ENCODE measurements around the gene MLANA. TPM values are rescaled to one million over a fixed set of nuclear protein-coding genes. Genes with fewer than 3 reads are reported as not detected.

MLANA gene, protein sequence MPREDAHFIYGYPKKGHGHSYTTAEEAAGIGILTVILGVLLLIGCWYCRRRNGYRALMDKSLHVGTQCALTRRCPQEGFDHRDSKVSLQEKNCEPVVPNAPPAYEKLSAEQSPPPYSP
- total RNA-seq: 10 to 100 TPM; 20.0 to 47.4 (median 37.6) TPM

DNA sequence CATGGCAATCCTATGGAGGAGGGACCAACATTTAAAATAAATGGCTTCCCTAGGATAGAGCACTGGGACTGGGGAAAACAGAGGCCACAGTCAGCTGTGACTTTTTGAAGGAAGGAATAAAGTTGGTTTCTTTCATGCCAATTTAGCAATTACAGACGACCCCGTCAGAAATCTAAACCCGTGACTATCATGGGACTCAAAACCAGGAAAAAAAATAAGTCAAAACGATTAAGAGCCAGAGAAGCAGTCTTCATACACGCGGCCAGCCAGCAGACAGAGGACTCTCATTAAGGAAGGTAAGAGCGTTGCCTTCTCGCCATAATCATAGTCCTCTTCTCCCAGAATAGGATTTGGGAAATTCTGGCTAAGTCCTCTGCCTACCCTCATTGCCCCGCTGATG, at the start of gene MLANA:
MLANA (plus strand) TSS at position 249 of the 400 bp plus-strand sequence. CDS start 1,586 bp downstream, outside the sequence.
- no peak for TF ChIP-seq POLR2A (IDR thresholded peaks at IDR 0.05)
- TF ChIP-seq, protein P1, sequence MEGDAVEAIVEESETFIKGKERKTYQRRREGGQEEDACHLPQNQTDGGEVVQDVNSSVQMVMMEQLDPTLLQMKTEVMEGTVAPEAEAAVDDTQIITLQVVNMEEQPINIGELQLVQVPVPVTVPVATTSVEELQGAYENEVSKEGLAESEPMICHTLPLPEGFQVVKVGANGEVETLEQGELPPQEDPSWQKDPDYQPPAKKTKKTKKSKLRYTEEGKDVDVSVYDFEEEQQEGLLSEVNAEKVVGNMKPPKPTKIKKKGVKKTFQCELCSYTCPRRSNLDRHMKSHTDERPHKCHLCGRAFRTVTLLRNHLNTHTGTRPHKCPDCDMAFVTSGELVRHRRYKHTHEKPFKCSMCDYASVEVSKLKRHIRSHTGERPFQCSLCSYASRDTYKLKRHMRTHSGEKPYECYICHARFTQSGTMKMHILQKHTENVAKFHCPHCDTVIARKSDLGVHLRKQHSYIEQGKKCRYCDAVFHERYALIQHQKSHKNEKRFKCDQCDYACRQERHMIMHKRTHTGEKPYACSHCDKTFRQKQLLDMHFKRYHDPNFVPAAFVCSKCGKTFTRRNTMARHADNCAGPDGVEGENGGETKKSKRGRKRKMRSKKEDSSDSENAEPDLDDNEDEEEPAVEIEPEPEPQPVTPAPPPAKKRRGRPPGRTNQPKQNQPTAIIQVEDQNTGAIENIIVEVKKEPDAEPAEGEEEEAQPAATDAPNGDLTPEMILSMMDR (IDR thresholded peaks at IDR 0.05): no peak
- no peak for TF ChIP-seq EP300 (IDR thresholded peaks at IDR 0.05)
- no peak for TF ChIP-seq POLR2AphosphoS5 (IDR thresholded peaks at IDR 0.05)
- H3K4me1 ChIP-seq: no peaks in the 10 kb centered on the region
- DNase-seq (ENCODE audit: low spot score in 2 of 2): no peak
- no peak within 1 kb of the TSS for H3K27ac ChIP-seq
- H3K4me3 ChIP-seq: no peak within 1 kb of the TSS
- peaks cover under 1% of the 10 kb centered on the region for H3K36me3 ChIP-seq
- no peaks in the 10 kb centered on the region for H3K9me3 ChIP-seq
- WGBS: 87% methylated on average over 9 of the region's 9 CpGs
- no peaks in the 10 kb centered on the region for H3K27me3 ChIP-seq

DNA sequence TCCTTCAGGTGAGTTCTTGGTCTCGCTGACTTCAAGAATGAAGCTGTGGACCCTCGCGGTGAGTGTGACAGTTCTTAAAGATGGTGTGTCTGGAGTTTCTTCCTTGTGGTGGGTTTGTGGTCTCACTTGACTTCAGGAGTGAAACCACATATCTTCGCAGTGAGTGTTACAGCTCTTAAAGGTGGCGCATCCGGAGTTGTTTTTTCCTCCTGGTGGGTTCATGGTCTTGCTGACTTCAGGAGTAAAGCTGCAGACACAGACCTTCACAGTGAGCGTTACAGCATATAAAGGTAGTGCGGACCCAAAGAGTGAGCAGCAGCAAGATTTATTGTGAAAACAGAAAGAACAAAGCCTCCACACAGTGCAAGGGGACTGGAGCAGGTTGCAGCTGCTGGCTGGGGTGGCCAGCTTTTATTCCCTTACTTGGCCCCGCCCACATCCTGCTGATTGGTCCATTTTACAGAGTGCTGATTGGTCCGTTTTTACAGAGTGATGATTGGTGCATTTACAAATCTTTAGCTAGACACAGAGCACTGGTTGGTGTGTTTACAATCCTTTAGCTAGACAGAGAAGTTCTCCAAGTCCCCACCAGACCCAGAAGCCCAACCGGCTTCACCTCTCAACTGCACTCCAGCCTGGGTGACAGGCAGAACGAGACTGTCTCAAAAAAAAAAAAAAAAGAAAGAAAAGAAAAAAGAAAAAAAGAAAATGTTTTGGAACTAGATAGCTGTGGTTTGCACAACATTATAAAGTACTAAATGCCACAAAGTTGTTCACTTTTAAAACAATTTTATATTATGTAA, 48.7 kb upstream of the MLANA start:
- Histone ChIP-seq H3K4me1 (peaks cover 20% of the 10 kb centered on the region), H3K27me3 (no peaks in the 10 kb centered on the region), H3K4me3 (no peak overlapping the region), H3K36me3 (no peaks in the 10 kb centered on the region), H3K9me3 (no peaks in the 10 kb centered on the region), H3K27ac (no peak overlapping the region)
- DNase-seq (ENCODE audit: low spot score in 2 of 2): no peak
- WGBS: 91% methylated on average over 12 of the region's 12 CpGs
- TF ChIP-seq, protein P1 (IDR thresholded peaks at IDR 0.05): no peak
- TF ChIP-seq POLR2A (IDR thresholded peaks at IDR 0.05): no peak
- TF ChIP-seq EP300 (IDR thresholded peaks at IDR 0.05): no peak
- no peak for TF ChIP-seq POLR2AphosphoS5 (IDR thresholded peaks at IDR 0.05)

DNA sequence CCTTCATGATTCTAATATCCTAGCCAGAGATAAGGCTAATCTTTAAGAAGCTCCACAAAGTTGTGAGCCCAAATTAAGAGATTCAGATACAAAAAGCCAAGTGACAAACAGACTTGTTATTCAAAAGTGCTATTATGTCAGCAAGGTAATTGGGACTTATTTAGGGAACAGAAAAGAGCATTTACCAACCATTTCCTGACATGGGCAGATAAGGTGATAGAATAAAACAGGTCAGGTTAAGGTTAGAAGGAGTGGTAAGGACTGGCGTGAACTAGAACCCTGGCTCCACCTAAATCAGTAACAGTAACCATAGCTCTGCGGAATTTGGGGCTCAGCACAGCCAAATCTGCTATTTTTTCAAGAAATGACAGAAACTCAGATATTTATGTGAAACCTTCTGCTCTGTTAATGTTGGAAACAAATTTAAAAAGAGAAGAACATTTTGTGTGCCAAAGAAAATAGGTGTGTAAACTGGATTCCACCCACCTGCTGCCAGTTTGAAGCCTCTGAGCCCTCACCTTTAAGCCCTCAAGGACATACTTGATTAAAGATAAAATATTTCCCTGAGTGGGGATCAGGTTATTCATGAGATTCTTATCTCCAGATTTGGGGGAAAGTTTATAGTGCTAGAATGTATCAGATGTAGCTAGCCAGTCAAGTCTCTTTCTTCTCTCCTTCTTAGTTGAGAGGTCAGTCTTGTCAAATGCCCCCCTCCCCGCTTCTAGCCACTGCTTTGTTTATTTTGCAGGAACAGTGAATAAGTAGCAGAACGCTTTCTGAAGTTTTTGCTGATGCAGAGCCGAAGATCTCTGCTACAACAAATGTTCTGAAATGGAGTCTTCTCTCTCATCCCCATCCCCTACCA, 47.5 kb upstream of the MLANA start:
- no peaks in the 10 kb centered on the region for H3K36me3 ChIP-seq
- peaks cover 20% of the 10 kb centered on the region for H3K4me1 ChIP-seq
- H3K4me3 ChIP-seq: no peak overlapping the region
- DNase-seq (ENCODE audit: low spot score in 2 of 2): no peak
- H3K27me3 ChIP-seq: no peaks in the 10 kb centered on the region
- 54% methylated on average over 5 of the region's 5 CpGs for WGBS
- TF ChIP-seq EP300 (IDR thresholded peaks at IDR 0.05): no peak
- no peak overlapping the region for H3K27ac ChIP-seq
- no peaks in the 10 kb centered on the region for H3K9me3 ChIP-seq

DNA sequence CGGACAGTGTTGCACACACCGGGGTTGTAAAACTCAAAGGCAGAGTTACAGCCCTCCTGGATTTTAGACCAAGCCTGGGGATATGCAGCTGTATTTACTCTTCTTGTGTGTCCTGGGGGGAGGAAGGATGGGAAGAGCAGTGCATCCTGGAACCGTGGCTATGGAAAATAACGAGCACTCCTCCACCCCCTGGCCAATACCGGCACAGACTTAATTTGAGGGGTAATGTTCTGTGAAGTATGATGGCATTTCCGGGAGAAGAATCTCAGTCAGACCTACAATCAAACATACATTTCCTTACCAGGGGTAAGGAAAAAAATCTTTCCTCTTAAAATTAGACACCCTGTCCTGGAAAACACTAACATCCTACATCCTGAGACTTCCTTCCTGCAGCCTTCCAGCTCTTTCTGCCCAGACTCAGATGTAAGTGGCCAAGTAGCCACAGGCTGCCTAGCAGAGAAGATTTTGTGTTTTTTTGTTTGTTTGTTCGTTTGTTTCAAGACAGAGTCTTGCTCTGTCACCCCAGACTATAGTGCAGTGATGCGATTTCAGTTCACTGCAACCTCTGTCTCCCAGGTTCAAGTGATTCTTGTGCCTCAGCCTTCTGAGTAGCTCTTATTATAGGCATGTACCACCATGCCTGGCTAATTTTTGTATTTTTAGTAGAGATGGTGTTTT, 46.8 kb upstream of the MLANA start:
- Histone ChIP-seq H3K9me3 (no peaks in the 10 kb centered on the region), H3K4me3 (no peak overlapping the region), H3K36me3 (no peaks in the 10 kb centered on the region), H3K27me3 (no peaks in the 10 kb centered on the region), H3K4me1 (peaks cover 20% of the 10 kb centered on the region), H3K27ac (no peak overlapping the region)
- WGBS: 46% methylated on average over 8 of the region's 8 CpGs
- DNase-seq (ENCODE audit: low spot score in 2 of 2): no peak
- TF ChIP-seq EP300 (IDR thresholded peaks at IDR 0.05) (no peak), POLR2A (IDR thresholded peaks at IDR 0.05) (no peak), POLR2AphosphoS5 (IDR thresholded peaks at IDR 0.05) (no peak)
- TF ChIP-seq, protein P1 (IDR thresholded peaks at IDR 0.05): no peak

DNA sequence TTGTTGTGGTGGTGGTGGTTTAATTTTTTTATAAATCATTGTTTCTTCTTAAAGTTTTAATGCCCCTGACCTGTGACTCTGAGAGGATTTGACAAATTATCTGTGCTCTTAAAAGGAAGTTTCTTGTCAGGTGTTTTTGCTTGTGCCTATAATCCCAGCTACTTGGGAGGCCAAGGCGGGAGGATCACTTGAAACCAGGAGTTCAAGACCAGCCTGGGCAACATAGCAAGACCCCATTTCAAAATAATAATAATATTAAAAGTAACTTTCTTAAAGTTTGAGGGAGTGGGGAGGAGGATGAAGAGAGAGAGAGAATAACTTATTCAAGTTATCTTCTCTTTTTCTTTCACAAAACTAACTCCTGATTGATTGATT, 45.5 kb upstream of the MLANA start:
- Histone ChIP-seq H3K27me3 (no peaks in the 10 kb centered on the region), H3K27ac (no peak overlapping the region), H3K9me3 (no peaks in the 10 kb centered on the region), H3K4me1 (peaks cover 20% of the 10 kb centered on the region), H3K4me3 (no peak overlapping the region), H3K36me3 (no peaks in the 10 kb centered on the region)
- 83% methylated on average over 1 of the region's 1 CpG for WGBS
- TF ChIP-seq POLR2AphosphoS5 (IDR thresholded peaks at IDR 0.05) (no peak), POLR2A (IDR thresholded peaks at IDR 0.05) (no peak), EP300 (IDR thresholded peaks at IDR 0.05) (no peak)
- TF ChIP-seq, protein P1 (IDR thresholded peaks at IDR 0.05): no peak
- no peak for DNase-seq (ENCODE audit: low spot score in 2 of 2)
